GM19397 (cell line): Measurements from ENCODE around the gene FBXL7.

ENCODE experiments used
- ATAC-seq: cut with Tn5 transposase; IDR thresholded peaks from one replicate; pipeline ENCODE4 v1.9.1; 2021; ENCODE audit warnings: mild to moderate bottlenecking, moderate library complexity; ENCODE audit not compliant: unreplicated experiment

FBXL7 gene

GRCh38 chr5:15646371-15646770 is 146.4 kb downstream of the FBXL7 start:
- no peak for ATAC-seq

GRCh38 chr5:15647251-15647650 is 147.3 kb downstream of the FBXL7 start:
- no peak for ATAC-seq

- ATAC-seq = no peak
Observed at GRCh38 chr5:15650266-15650665, 150.3 kb downstream of the FBXL7 start.

GRCh38 chr5:15654779-15655178 is 154.8 kb downstream of the FBXL7 start:
- ATAC-seq = no peak

GRCh38 chr5:15655683-15656082 is 155.7 kb downstream of the FBXL7 start:
- no peak for ATAC-seq

- ATAC-seq = no peak
Observed at GRCh38 chr5:15664961-15665360, 165.0 kb downstream of the FBXL7 start.

- no peak for ATAC-seq
Observed at GRCh38 chr5:15669826-15670225, 169.8 kb downstream of the FBXL7 start.

GRCh38 chr5:15674716-15675115 is 174.7 kb downstream of the FBXL7 start:
- no peak for ATAC-seq

GRCh38 chr5:15676591-15676990 is 176.6 kb downstream of the FBXL7 start:
- no peak for ATAC-seq

- ATAC-seq = no peak
Observed at GRCh38 chr5:15679161-15679560, 179.2 kb downstream of the FBXL7 start.

- ATAC-seq = no peak
Observed at GRCh38 chr5:15680455-15680854, 180.5 kb downstream of the FBXL7 start.

GRCh38 chr5:15682122-15682521 is 182.1 kb downstream of the FBXL7 start:
- no peak for ATAC-seq

GRCh38 chr5:15682566-15682965 is 182.6 kb downstream of the FBXL7 start:
- ATAC-seq = no peak

- ATAC-seq = no peak
Observed at GRCh38 chr5:15683332-15683731, 183.4 kb downstream of the FBXL7 start.

- no peak for ATAC-seq
Observed at GRCh38 chr5:15687401-15687800, 187.4 kb downstream of the FBXL7 start.

GRCh38 chr5:15689836-15690235 is 189.9 kb downstream of the FBXL7 start:
- no peak for ATAC-seq

GRCh38 chr5:15690611-15691010 is 190.6 kb downstream of the FBXL7 start:
- ATAC-seq = no peak

- no peak for ATAC-seq
Observed at GRCh38 chr5:15691521-15691920, 191.5 kb downstream of the FBXL7 start.

- ATAC-seq = no peak
Observed at GRCh38 chr5:15692706-15693381, 192.9 kb downstream of the FBXL7 start.

- no peak for ATAC-seq
Observed at GRCh38 chr5:15693382-15693728, 193.4 kb downstream of the FBXL7 start.

GRCh38 chr5:15693933-15694332 is 194.0 kb downstream of the FBXL7 start:
- no peak for ATAC-seq

- ATAC-seq = no peak
Observed at GRCh38 chr5:15694696-15695214, 194.8 kb downstream of the FBXL7 start.

- no peak for ATAC-seq
Observed at GRCh38 chr5:15695215-15695731, 195.3 kb downstream of the FBXL7 start.
